Panc1 (cell line): ENCODE results near the gene SIM2. TPM values are rescaled to one million over a fixed set of nuclear protein-coding genes. Genes with fewer than 3 reads are reported as not detected.

Experiments
- ATAC-seq: fragments of 200-7000 bp; cut with Tn5 transposase; 2 replicates; pipeline ENCODE4 v1.9.1; 2020; ENCODE audit warnings: mild to moderate bottlenecking, moderate library complexity
- BruUV-seq: library from RNA; stranded (reverse); fragments of 400-500 nt; replicated peaks from 2 replicates; lab custom pipeline; 2021; lab: Mats Ljungman, UMichigan
- CTCF ChIA-PET: fragments of 300-600 bp; sonication (Branson Sonifier 250); formaldehyde crosslinking; loops from one replicate; lab custom pipeline; 2022; ENCODE audit warnings: antibody characterized with exemption; lab: Charles Lee
- POLR2A ChIA-PET: fragments of 300-600 bp; sonication (Branson Sonifier 250); formaldehyde crosslinking; loops from one replicate; lab custom pipeline; 2022; ENCODE audit warnings: antibody characterized with exemption; lab: Charles Lee
- DNase-seq: peaks from one replicate; pipeline ENCODE4 v3.0.0-alpha.2; 2010; ENCODE audit warnings: low read depth, low spot score
- H3K27ac ChIP-seq: 2 replicates; pipeline ENCODE4 v1.5.1; 2011; ENCODE audit warnings: mild to moderate bottlenecking, low read length, inconsistent platforms
- H3K27me3 ChIP-seq: fragments of 200-500 bp; sonication (Bioruptor generic); 2 replicates; pipeline ENCODE4 v1.6.0; 2014; ENCODE audit warnings: low read length, inconsistent platforms; ENCODE audit not compliant: control insufficient read depth, insufficient read depth
- H3K36me3 ChIP-seq: fragments of 200-500 bp; sonication (Bioruptor generic); 2 replicates; pipeline ENCODE4 v1.5.1; 2014; ENCODE audit warnings: inconsistent platforms, mild to moderate bottlenecking, low read length, moderate library complexity; ENCODE audit not compliant: control insufficient read depth, insufficient read depth
- H3K4me1 ChIP-seq: 2 replicates; pipeline ENCODE4 v1.5.1; 2011; ENCODE audit warnings: inconsistent platforms, mild to moderate bottlenecking, low read length, moderate library complexity; ENCODE audit not compliant: control insufficient read depth, insufficient read depth
- H3K4me3 ChIP-seq, 2 experiments: 2 replicates each; pipeline ENCODE4 v1.5.1; 2011 to 2012; ENCODE audit warnings: low read depth in 2 of 2, low read length in 2 of 2, mild to moderate bottlenecking in 2 of 2, inconsistent platforms in 1 of 2, moderate library complexity in 1 of 2
- H3K9me3 ChIP-seq: fragments of 200-500 bp; sonication (Bioruptor generic); 2 replicates; pipeline ENCODE4 v1.5.1; 2014; ENCODE audit warnings: low read depth, mild to moderate bottlenecking, inconsistent platforms, low read length, moderate library complexity; ENCODE audit not compliant: control insufficient read depth, insufficient read depth
- POLR2AphosphoS5 ChIP-seq: IDR thresholded peaks from 2 replicates; pipeline ENCODE4 v1.6.1; 2012; ENCODE audit warnings: mild to moderate bottlenecking, low read depth, low read length, moderate library complexity
- SIN3A ChIP-seq: IDR thresholded peaks from 2 replicates; pipeline ENCODE4 v1.6.1; 2012; ENCODE audit warnings: low read depth, mild to moderate bottlenecking, low read length, moderate library complexity, borderline replicate concordance; ENCODE audit not compliant: insufficient read depth
- TCF7L2 ChIP-seq: IDR thresholded peaks from 2 replicates; pipeline ENCODE4 v1.6.1; 2011; ENCODE audit warnings: mild to moderate bottlenecking, low read depth, low read length, inconsistent platforms
- in situ Hi-C: cut with HindIII; loops from 2 replicates; pipeline ENCODE4 v1.10.0; 2016; ENCODE audit warnings: low sequenced_read_pairs, low pct_unique_long_range_greater_than_20kb
- intact Hi-C: fragments of 100-400 bp; cut with micrococcal nuclease; formaldehyde crosslinking; loops from one replicate; pipeline ENCODE4 v1.10.0; 2022; ENCODE audit not compliant: unreplicated experiment
- total RNA-seq: library from RNA; stranded (reverse); gene quantifications from one replicate; pipeline ENCODE4 v1.2.1, GENCODE V29; 2021; ENCODE audit not compliant: unreplicated experiment
- TF ChIP-seq, protein P1 (sequence below), 2 experiments: IDR thresholded peaks; 2 replicates each; pipeline ENCODE4 v1.6.1; 2011 to 2012; ENCODE audit warnings: low read depth in 2 of 2, control low read depth in 1 of 2, low read length in 1 of 2, mild to moderate bottlenecking in 1 of 2, moderate library complexity in 1 of 2; ENCODE audit not compliant: insufficient read depth in 1 of 2
- TF ChIP-seq, protein P2 (sequence below): fragments of 450-650 bp; IDR thresholded peaks from 2 replicates; pipeline ENCODE4 v1.5.1; 2017; ENCODE audit warnings: mild to moderate bottlenecking

SIM2 gene
- total RNA-seq, 1 experiment from 2014 or later, result 11.5 TPM

DNA sequence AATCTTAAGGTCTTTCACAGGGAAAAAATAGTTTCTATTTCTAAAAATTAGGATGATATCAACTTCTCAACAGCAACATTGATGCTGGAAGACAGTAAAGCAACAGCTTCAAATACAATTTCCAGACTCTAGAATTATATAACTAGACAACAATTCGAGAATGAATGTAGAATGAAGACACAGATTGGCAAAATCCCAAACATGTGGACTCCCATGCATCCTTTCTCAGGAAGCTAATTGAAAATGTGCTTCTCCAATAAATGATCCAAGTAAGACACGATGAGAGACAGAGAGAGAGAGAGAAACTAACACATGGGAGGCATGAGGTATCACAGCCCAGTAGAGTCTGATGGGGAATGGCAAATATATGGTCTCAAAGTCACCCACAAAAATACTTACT is 21.5 kb upstream of the SIM2 start:
- in situ Hi-C loops (no loop called here), intact Hi-C loops (no loop called here)
- Histone ChIP-seq H3K27me3 (no peaks in the 10 kb centered on the region), H3K27ac (no peak overlapping the region), H3K9me3 (peaks cover 4% of the 10 kb centered on the region; the same call in 1 of the 2 replicates), H3K4me1 (no peaks in the 10 kb centered on the region), H3K4me3 (no peak overlapping the region), H3K36me3 (no peaks in the 10 kb centered on the region)
- ChIA-PET CTCF (no interaction called here), POLR2A (no interaction called here)
- ATAC-seq, result no peak
- DNase-seq, result no peak
- BruUV-seq, result no TSS peak
- TF ChIP-seq TCF7L2 (no peak), POLR2AphosphoS5 (no peak), SIN3A (no peak)
- TF ChIP-seq, protein P1, sequence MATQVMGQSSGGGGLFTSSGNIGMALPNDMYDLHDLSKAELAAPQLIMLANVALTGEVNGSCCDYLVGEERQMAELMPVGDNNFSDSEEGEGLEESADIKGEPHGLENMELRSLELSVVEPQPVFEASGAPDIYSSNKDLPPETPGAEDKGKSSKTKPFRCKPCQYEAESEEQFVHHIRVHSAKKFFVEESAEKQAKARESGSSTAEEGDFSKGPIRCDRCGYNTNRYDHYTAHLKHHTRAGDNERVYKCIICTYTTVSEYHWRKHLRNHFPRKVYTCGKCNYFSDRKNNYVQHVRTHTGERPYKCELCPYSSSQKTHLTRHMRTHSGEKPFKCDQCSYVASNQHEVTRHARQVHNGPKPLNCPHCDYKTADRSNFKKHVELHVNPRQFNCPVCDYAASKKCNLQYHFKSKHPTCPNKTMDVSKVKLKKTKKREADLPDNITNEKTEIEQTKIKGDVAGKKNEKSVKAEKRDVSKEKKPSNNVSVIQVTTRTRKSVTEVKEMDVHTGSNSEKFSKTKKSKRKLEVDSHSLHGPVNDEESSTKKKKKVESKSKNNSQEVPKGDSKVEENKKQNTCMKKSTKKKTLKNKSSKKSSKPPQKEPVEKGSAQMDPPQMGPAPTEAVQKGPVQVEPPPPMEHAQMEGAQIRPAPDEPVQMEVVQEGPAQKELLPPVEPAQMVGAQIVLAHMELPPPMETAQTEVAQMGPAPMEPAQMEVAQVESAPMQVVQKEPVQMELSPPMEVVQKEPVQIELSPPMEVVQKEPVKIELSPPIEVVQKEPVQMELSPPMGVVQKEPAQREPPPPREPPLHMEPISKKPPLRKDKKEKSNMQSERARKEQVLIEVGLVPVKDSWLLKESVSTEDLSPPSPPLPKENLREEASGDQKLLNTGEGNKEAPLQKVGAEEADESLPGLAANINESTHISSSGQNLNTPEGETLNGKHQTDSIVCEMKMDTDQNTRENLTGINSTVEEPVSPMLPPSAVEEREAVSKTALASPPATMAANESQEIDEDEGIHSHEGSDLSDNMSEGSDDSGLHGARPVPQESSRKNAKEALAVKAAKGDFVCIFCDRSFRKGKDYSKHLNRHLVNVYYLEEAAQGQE (IDR thresholded peaks at IDR 0.05; ENCODE audit: insufficient read depth in 1 of 2, low read depth in 2 of 2, low read length in 1 of 2), result no peak
- TF ChIP-seq, protein P2, sequence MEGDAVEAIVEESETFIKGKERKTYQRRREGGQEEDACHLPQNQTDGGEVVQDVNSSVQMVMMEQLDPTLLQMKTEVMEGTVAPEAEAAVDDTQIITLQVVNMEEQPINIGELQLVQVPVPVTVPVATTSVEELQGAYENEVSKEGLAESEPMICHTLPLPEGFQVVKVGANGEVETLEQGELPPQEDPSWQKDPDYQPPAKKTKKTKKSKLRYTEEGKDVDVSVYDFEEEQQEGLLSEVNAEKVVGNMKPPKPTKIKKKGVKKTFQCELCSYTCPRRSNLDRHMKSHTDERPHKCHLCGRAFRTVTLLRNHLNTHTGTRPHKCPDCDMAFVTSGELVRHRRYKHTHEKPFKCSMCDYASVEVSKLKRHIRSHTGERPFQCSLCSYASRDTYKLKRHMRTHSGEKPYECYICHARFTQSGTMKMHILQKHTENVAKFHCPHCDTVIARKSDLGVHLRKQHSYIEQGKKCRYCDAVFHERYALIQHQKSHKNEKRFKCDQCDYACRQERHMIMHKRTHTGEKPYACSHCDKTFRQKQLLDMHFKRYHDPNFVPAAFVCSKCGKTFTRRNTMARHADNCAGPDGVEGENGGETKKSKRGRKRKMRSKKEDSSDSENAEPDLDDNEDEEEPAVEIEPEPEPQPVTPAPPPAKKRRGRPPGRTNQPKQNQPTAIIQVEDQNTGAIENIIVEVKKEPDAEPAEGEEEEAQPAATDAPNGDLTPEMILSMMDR, result no peak

DNA sequence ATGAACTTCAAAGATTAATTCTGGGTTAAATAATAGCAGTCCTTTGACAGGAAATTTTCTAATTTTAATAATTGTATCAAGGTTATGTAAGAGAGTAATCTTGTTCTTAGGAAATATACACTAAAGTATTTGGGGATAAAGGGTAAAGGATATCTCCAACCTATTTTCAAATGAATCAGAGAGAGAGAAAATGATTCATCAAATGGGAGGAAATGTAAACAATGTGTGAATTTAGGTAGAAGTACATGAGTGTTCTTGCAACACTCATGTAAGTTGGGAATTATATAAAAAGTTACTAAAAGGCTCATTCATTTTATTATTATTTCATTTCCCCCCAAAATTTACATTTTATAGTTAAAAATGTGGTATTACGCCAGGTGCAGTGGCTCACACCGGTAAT is 20.4 kb upstream of the SIM2 start:
- intact Hi-C loops (no loop called here), in situ Hi-C loops (no loop called here)
- H3K4me3 ChIP-seq, result no peak overlapping the region
- CTCF ChIA-PET, result no interaction called here
- POLR2A ChIA-PET, result no interaction called here
- no peaks in the 10 kb centered on the region for H3K4me1 ChIP-seq
- H3K27ac ChIP-seq, result no peak overlapping the region
- no peak for ATAC-seq
- no peaks in the 10 kb centered on the region for H3K36me3 ChIP-seq
- BruUV-seq, result no TSS peak
- H3K27me3 ChIP-seq, result no peaks in the 10 kb centered on the region
- DNase-seq, result no peak
- TF ChIP-seq, protein P1 (IDR thresholded peaks at IDR 0.05; ENCODE audit: insufficient read depth in 1 of 2, low read depth in 2 of 2, low read length in 1 of 2), result no peak
- no peak for TF ChIP-seq SIN3A
- TF ChIP-seq TCF7L2, result no peak
- TF ChIP-seq, protein P2, result no peak
- TF ChIP-seq POLR2AphosphoS5, result no peak
- H3K9me3 ChIP-seq, result peaks cover 4% of the 10 kb centered on the region; the same call in 1 of the 2 replicates
